HepG2 (cell line): ENCODE results near the gene TAS2R13. TPM values are rescaled to one million over a fixed set of nuclear protein-coding genes. Genes with fewer than 3 reads are reported as not detected.

ENCODE experiments used
- ATAC-seq: fragments of 200-7000 bp; cut with Tn5 transposase; 3 replicates; pipeline ENCODE4 v1.9.1; 2020; ENCODE audit warnings: mild to moderate bottlenecking, moderate library complexity
- BruUV-seq: library from RNA; stranded (reverse); fragments of 400-500 nt; replicated peaks from 2 replicates; lab custom pipeline; 2021; lab: Mats Ljungman, UMichigan
- CTCF ChIA-PET: fragments of 300-600 bp; formaldehyde crosslinking; extraction: SDS; loops from one replicate; lab custom pipeline; 2021; ENCODE audit warnings: low total read pairs, inconsistent platforms, low intra/inter-chr PET ratio; lab: Yijun Ruan, JAX
- POLR2A ChIA-PET: fragments of 350-600 bp; sonication (Branson Sonifier 250); formaldehyde crosslinking; loops from one replicate; lab custom pipeline; 2020; ENCODE audit warnings: antibody characterized with exemption, inconsistent platforms; lab: Yijun Ruan, JAX
- DNase-seq: peaks from one replicate; pipeline ENCODE4 v3.0.0-alpha.2; 2015; ENCODE audit warnings: low spot score
- FAIRE-seq: peaks from 3 replicates; lab custom pipeline; 2011; peaks lifted over from hg19 to GRCh38; lab: Jason Lieb, UNC
- H2AFZ ChIP-seq: one replicate; pipeline ENCODE4 v1.6.1; 2011; ENCODE audit warnings: low read length, inconsistent platforms
- H3K27ac ChIP-seq: fragments of 300-600 bp; 3 replicates; pipeline ENCODE4 v1.8.0; 2011; ENCODE audit warnings: mixed run types, mild to moderate bottlenecking, mixed read lengths, low read length, inconsistent platforms; ENCODE audit not compliant: insufficient read depth; ENCODE audit errors: extremely low read length
- H3K27me3 ChIP-seq, 2 experiments: fragments of 200-600 bp in 1 of 2; 2 replicates in 1 of 2; 3 replicates in 1 of 2; pipeline versions ENCODE4 v1.6.0 to v1.8.0; 2011; ENCODE audit warnings: low read length in 2 of 2, mild to moderate bottlenecking in 2 of 2, moderate library complexity in 2 of 2, inconsistent platforms in 1 of 2; ENCODE audit not compliant: insufficient read depth in 2 of 2, control insufficient read depth in 1 of 2
- H3K36me3 ChIP-seq, 2 experiments: fragments of 200-600 bp in 1 of 2; replicated peaks in 1 of 2; 2 replicates in 1 of 2; 3 replicates in 1 of 2; pipeline versions ENCODE4 v1.5.1 to v1.8.0; 2011; ENCODE audit warnings: low read length in 2 of 2, inconsistent platforms in 1 of 2; ENCODE audit not compliant: insufficient read depth in 2 of 2, control insufficient read depth in 1 of 2
- H3K4me1 ChIP-seq: 2 replicates; pipeline ENCODE4 v1.5.1; 2012; ENCODE audit warnings: low read length, inconsistent platforms; ENCODE audit not compliant: insufficient read depth
- H3K4me2 ChIP-seq: 2 replicates; pipeline ENCODE4 v1.6.0; 2011; ENCODE audit warnings: low read depth, low read length, inconsistent platforms
- H3K4me3 ChIP-seq, 3 experiments: fragments of 200-600 bp in 1 of 3; sonication (generic), shearing (Covaris generic) in 1 of 3; replicated peaks in 1 of 3; 2 replicates each; pipeline ENCODE4 v1.5.1; 2011 to 2016; ENCODE audit warnings: low read length in 3 of 3, inconsistent platforms in 2 of 3, low read depth in 2 of 3, mild to moderate bottlenecking in 2 of 3, control low read depth in 1 of 3, mixed read lengths in 1 of 3; ENCODE audit not compliant: insufficient read depth in 1 of 3
- H3K79me2 ChIP-seq: one replicate; pipeline ENCODE4 v1.6.1; 2011; ENCODE audit warnings: low read length, inconsistent platforms; ENCODE audit not compliant: insufficient read depth
- H3K9ac ChIP-seq: 2 replicates; pipeline ENCODE4 v1.6.0; 2011; ENCODE audit warnings: mild to moderate bottlenecking, low read depth, low read length, inconsistent platforms; ENCODE audit not compliant: insufficient read depth
- H3K9me3 ChIP-seq: 2 replicates; pipeline ENCODE4 v1.5.1; 2012; ENCODE audit warnings: mild to moderate bottlenecking, low read length
- H4K20me1 ChIP-seq: 2 replicates; pipeline ENCODE4 v1.6.0; 2011; ENCODE audit warnings: inconsistent platforms, mild to moderate bottlenecking, low read length, moderate library complexity; ENCODE audit not compliant: insufficient read depth
- CEBPB ChIP-seq: IDR thresholded peaks from 2 replicates; pipeline ENCODE4 v1.6.1; 2011; ENCODE audit warnings: low read depth, low read length, improper control_type of control experiment, borderline replicate concordance
- ETV5 ChIP-seq: IDR thresholded peaks from 2 replicates; pipeline ENCODE4 v1.6.1; 2018; ENCODE audit warnings: missing biosample characterization, missing genetic modification reagents, inconsistent platforms, borderline replicate concordance
- HIVEP1 ChIP-seq: sonication (generic); formaldehyde crosslinking; IDR thresholded peaks from 2 replicates; pipeline ENCODE4 v1.4.0; 2020; ENCODE audit warnings: mild to moderate bottlenecking, missing genetic modification reagents
- HNF4A ChIP-seq: sonication (generic); formaldehyde crosslinking; IDR thresholded peaks from 2 replicates; pipeline ENCODE4 v1.4.0; 2020; ENCODE audit warnings: missing genetic modification reagents
- KAT8 ChIP-seq: IDR thresholded peaks from 2 replicates; pipeline ENCODE4 v1.6.1; 2016; ENCODE audit warnings: missing genetic modification reagents, missing compliant biosample characterization
- SETDB1 ChIP-seq: sonication (generic); formaldehyde crosslinking; IDR thresholded peaks from 2 replicates; pipeline ENCODE4 v1.5.1; 2020; ENCODE audit warnings: missing genetic modification reagents, mild to moderate bottlenecking, borderline replicate concordance
- WGBS: methylation state at CpG from one replicate; pipeline ENCODE4 v1.1.6; 2017; ENCODE audit warnings: low lambda C conversion rate; 5-methylcytosine and 5-hydroxymethylcytosine counted together
- in situ Hi-C: cut with HindIII; loops from 2 replicates; pipeline ENCODE4 v1.10.0; 2017; ENCODE audit warnings: low pct_unique_long_range_greater_than_20kb; ENCODE audit not compliant: extremely low pct_ligation_motif_present
- intact Hi-C: fragments of 100-400 bp; cut with micrococcal nuclease; formaldehyde crosslinking; loops from one replicate; pipeline ENCODE4 v1.10.0; 2022; ENCODE audit not compliant: unreplicated experiment
- polyA plus RNA-seq, 8 experiments: library from polyadenylated mRNA; depleted of rRNA in 3 of 8; stranded (reverse) in 7 of 8; unstranded in 1 of 8; fragments of >200 nt; fragmentation: Illumina TruSeq in 4 of 8; extraction: Trizol in 4 of 8; gene quantifications; 2 replicates each; pipeline versions ENCODE4 v1.2.1 to v1.2.3, GENCODE V29; 2011 to 2016; ENCODE audit warnings: low read depth in 4 of 8, missing spikeins in 1 of 8, mixed read lengths in 1 of 8; ENCODE audit not compliant: insufficient read depth in 1 of 8
- total RNA-seq, 5 experiments: library from RNA; depleted of rRNA; stranded (reverse); fragments of >200 nt; fragmentation: Illumina TruSeq; extraction: Trizol; gene quantifications; 2 replicates each; pipeline ENCODE4 v1.2.3, GENCODE V29; 2016; ENCODE audit warnings: low read depth in 1 of 5
- TF ChIP-seq, protein P1 (sequence below): sonication (generic); formaldehyde crosslinking; IDR thresholded peaks from 2 replicates; pipeline ENCODE4 v1.9.0; 2021; ENCODE audit warnings: mild to moderate bottlenecking, missing genetic modification reagents
- TF ChIP-seq, protein P2 (sequence below): sonication (generic); formaldehyde crosslinking; conservative IDR thresholded peaks from 2 replicates; pipeline ENCODE4 v1.4.0; 2020; ENCODE audit warnings: missing genetic modification reagents
- TF ChIP-seq, protein P3 (sequence below): sonication (generic); formaldehyde crosslinking; IDR thresholded peaks from 2 replicates; pipeline ENCODE4 v1.5.0; 2020; ENCODE audit warnings: missing genetic modification reagents, mild to moderate bottlenecking, borderline replicate concordance
- TF ChIP-seq, protein P4 (sequence below): IDR thresholded peaks from 2 replicates; pipeline ENCODE4 v1.6.1; 2012; ENCODE audit warnings: inconsistent platforms

TAS2R13 gene
- total and polyA plus RNA-seq, 2 of the 13 experiments (the other 11 are each of a cell fraction or from before 2014, with no cell fraction given): 0.33 to 1.3 TPM

DNA sequence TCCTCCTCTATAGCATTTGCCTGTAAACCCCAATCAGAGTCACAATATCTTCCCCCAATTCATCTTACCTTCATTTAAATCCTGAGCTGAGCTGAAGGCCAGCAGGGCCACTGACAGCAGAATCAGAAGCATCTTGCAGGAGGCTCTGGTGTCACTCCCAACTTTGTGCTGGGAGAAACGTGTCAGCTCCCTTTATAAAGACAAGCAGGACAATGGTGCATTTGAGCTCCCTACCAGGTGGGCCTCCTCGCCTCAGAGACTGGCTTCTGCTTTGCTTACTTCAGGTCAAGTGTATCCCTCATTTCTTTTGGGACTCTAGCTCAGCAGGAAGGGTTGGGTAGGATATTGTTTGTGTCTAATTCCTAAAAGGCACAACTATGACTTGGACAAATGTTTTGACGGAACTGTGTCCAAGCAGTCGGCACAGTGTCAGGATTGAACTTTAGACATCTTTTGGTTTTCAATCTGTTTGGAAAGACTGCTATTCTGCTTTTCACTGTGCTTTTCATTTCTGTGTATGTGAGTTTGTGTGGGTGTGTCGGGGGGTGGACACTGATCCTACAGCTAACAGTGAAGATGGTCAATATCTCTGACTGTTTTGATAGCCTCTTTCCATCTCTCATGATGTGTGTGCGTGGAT lies 25.2 kb downstream of the TAS2R13 start, which contains the start of gene PRH1:
TSS of gene PRH1 (minus strand) at position 170 of the 640 bp plus-strand sequence. CDS start at position 132, 38 bp downstream.
- H3K4me1 ChIP-seq: peaks cover 35% of the 10 kb centered on the region
- H4K20me1 ChIP-seq: no peaks in the 10 kb centered on the region
- no peaks in the 10 kb centered on the region for H3K9me3 ChIP-seq
- H3K27ac ChIP-seq: peak within 1 kb of the TSS; percentile 23
- H3K79me2 ChIP-seq: no peaks in the 10 kb centered on the region
- intact Hi-C loops (no loop called here), in situ Hi-C loops (no loop called here)
- no peak within 1 kb of the TSS for H3K4me3 ChIP-seq
- H3K9ac ChIP-seq: no peak within 1 kb of the TSS
- ATAC-seq (peak; percentile 88), FAIRE-seq (peak; percentile 74), DNase-seq (peak; percentile 34)
- BruUV-seq: no TSS peak
- 44% methylated on average over 5 of the region's 6 CpGs for WGBS
- ChIA-PET POLR2A (interaction anchor here (1.3 kb wide), 1 partner anchor 287 kb away, joined by 4 read pairs; the partner anchor contains the start of gene SMIM10L1), CTCF (no interaction called here)
- H3K36me3 ChIP-seq: peaks cover 0 to 1% of the 10 kb centered on the region in 2 experiments; a peak in 2 of 5 replicates
- no peak within 1 kb of the TSS for H2AFZ ChIP-seq
- H3K27me3 ChIP-seq: no peaks in the 10 kb centered on the region
- peak within 1 kb of the TSS; percentile 47 for H3K4me2 ChIP-seq
- TF ChIP-seq, protein P1, sequence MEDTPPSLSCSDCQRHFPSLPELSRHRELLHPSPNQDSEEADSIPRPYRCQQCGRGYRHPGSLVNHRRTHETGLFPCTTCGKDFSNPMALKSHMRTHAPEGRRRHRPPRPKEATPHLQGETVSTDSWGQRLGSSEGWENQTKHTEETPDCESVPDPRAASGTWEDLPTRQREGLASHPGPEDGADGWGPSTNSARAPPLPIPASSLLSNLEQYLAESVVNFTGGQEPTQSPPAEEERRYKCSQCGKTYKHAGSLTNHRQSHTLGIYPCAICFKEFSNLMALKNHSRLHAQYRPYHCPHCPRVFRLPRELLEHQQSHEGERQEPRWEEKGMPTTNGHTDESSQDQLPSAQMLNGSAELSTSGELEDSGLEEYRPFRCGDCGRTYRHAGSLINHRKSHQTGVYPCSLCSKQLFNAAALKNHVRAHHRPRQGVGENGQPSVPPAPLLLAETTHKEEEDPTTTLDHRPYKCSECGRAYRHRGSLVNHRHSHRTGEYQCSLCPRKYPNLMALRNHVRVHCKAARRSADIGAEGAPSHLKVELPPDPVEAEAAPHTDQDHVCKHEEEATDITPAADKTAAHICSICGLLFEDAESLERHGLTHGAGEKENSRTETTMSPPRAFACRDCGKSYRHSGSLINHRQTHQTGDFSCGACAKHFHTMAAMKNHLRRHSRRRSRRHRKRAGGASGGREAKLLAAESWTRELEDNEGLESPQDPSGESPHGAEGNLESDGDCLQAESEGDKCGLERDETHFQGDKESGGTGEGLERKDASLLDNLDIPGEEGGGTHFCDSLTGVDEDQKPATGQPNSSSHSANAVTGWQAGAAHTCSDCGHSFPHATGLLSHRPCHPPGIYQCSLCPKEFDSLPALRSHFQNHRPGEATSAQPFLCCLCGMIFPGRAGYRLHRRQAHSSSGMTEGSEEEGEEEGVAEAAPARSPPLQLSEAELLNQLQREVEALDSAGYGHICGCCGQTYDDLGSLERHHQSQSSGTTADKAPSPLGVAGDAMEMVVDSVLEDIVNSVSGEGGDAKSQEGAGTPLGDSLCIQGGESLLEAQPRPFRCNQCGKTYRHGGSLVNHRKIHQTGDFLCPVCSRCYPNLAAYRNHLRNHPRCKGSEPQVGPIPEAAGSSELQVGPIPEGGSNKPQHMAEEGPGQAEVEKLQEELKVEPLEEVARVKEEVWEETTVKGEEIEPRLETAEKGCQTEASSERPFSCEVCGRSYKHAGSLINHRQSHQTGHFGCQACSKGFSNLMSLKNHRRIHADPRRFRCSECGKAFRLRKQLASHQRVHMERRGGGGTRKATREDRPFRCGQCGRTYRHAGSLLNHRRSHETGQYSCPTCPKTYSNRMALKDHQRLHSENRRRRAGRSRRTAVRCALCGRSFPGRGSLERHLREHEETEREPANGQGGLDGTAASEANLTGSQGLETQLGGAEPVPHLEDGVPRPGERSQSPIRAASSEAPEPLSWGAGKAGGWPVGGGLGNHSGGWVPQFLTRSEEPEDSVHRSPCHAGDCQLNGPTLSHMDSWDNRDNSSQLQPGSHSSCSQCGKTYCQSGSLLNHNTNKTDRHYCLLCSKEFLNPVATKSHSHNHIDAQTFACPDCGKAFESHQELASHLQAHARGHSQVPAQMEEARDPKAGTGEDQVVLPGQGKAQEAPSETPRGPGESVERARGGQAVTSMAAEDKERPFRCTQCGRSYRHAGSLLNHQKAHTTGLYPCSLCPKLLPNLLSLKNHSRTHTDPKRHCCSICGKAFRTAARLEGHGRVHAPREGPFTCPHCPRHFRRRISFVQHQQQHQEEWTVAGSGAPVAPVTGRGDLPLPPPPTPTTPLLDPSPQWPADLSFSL: peak; percentile 62; the same call in 1 of the 2 replicates
- TF ChIP-seq, protein P2, sequence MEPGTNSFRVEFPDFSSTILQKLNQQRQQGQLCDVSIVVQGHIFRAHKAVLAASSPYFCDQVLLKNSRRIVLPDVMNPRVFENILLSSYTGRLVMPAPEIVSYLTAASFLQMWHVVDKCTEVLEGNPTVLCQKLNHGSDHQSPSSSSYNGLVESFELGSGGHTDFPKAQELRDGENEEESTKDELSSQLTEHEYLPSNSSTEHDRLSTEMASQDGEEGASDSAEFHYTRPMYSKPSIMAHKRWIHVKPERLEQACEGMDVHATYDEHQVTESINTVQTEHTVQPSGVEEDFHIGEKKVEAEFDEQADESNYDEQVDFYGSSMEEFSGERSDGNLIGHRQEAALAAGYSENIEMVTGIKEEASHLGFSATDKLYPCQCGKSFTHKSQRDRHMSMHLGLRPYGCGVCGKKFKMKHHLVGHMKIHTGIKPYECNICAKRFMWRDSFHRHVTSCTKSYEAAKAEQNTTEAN (CRISPR knock-in tag): no peak
- TF ChIP-seq KAT8 (CRISPR knock-in tag) (no peak), HNF4A (peak; percentile 59; the same call in 1 of the 2 replicates), SETDB1 (CRISPR knock-in tag) (peak; percentile 56; the same call in 1 of the 2 replicates), CEBPB (no peak), ETV5 (no peak), HIVEP1 (CRISPR knock-in tag) (no peak)
- TF ChIP-seq, protein P3, sequence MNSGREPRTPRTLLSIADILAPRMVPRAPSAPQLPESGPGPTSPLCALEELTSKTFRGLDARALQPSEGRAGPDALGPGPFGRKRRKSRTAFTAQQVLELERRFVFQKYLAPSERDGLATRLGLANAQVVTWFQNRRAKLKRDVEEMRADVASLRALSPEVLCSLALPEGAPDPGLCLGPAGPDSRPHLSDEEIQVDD (CRISPR knock-in tag): no peak
- TF ChIP-seq, protein P4, sequence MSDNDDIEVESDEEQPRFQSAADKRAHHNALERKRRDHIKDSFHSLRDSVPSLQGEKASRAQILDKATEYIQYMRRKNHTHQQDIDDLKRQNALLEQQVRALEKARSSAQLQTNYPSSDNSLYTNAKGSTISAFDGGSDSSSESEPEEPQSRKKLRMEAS: no peak
